SHP77 treated with DMSO at 0.1 percent for 48 hours (cell line): ENCODE results near the gene AATK.

ENCODE experiments used
- DNase-seq: peaks from one replicate; lab custom pipeline; 2025; lab: John Stamatoyannopoulos, UW

The AATK gene, protein sequence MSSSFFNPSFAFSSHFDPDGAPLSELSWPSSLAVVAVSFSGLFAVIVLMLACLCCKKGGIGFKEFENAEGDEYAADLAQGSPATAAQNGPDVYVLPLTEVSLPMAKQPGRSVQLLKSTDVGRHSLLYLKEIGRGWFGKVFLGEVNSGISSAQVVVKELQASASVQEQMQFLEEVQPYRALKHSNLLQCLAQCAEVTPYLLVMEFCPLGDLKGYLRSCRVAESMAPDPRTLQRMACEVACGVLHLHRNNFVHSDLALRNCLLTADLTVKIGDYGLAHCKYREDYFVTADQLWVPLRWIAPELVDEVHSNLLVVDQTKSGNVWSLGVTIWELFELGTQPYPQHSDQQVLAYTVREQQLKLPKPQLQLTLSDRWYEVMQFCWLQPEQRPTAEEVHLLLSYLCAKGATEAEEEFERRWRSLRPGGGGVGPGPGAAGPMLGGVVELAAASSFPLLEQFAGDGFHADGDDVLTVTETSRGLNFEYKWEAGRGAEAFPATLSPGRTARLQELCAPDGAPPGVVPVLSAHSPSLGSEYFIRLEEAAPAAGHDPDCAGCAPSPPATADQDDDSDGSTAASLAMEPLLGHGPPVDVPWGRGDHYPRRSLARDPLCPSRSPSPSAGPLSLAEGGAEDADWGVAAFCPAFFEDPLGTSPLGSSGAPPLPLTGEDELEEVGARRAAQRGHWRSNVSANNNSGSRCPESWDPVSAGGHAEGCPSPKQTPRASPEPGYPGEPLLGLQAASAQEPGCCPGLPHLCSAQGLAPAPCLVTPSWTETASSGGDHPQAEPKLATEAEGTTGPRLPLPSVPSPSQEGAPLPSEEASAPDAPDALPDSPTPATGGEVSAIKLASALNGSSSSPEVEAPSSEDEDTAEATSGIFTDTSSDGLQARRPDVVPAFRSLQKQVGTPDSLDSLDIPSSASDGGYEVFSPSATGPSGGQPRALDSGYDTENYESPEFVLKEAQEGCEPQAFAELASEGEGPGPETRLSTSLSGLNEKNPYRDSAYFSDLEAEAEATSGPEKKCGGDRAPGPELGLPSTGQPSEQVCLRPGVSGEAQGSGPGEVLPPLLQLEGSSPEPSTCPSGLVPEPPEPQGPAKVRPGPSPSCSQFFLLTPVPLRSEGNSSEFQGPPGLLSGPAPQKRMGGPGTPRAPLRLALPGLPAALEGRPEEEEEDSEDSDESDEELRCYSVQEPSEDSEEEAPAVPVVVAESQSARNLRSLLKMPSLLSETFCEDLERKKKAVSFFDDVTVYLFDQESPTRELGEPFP (N-terminal part only)

DNA sequence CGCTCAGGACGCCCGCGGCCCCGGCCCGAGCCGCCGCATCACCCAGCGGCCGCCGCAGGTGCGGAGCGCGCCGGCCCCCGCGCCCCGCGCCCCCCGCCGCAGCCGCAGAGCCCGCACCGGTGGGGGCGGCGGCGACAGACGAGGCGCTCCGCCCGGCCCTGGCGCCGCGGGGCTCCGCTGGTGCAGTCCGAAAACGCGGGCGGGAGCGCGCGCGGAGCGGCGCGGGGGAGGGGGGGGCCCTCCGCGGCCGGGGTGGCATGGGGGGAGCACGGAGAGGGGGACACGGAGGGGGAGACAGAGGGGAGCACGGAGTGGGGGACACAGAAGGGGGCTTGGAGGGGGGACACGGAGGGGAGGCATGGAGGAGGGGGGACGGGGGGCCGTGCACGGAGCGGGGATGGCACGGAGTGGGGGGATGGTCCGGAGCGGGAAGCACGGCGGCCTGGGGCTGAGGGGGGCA lies at the start of gene AATK:
AATK (minus strand) TSS at position 189 of the 460 bp plus-strand sequence. CDS start 229 bp downstream, outside the sequence.
- DNase-seq, result no peak

DNA sequence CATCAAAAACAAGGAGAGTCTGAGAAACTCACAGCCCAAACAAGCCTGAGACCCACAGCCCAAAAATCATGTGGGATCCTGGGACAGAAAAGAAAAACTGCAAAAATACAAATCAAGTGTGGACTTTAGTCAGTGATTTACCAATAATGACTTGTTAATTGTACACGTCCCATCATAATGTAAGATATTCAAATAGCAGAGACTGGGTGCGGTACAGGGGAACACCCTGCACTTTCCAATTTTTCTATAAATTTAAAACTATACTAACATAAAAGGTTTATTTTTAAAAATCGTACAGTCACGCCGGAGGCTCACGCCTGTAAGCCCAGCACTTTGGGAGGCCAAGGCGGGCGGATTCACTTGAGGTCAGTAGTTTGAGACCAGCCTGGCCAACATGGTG lies 48.0 kb upstream of the AATK start:
- DNase-seq, result no peak

DNA sequence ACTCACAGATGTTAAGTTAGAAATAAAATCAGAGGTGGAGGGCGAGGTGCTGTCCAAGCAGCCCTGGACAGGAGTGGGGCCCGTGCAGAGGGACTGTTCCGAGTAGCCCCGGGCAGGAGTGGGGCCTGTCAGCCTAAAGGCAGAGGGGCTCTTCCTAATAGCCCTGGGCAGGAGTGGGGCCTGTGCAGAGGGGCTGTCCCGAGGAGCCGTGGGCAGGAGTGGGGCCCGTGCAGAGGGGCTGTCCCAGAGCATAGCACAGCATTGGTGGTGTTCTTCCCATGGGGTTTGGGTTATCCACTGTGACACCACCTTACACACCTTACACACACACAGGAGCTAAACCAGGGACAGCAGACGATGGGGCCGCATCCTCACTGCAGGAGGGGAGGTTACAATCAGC lies 46.3 kb upstream of the AATK start:
- no peak for DNase-seq

DNA sequence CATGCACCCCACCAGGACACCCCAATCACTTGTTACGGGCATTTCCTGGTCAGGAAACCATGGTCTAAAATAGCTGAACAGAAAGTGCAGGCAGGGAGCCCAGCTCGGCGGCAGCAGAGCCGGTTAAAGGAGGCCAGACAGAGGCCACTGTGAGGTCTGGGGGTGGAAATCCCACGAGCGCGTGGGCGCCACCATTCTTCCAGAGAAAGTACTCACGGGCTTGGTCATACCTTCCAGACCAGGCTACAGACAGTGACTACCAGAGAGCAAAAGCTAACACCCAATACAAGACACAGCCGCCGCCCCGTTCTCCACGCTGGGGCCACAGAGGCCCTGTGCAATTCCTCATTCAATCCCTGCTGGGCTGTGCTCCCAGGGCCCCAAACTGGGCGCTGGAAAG lies 44.8 kb upstream of the AATK start:
- no peak for DNase-seq

DNA sequence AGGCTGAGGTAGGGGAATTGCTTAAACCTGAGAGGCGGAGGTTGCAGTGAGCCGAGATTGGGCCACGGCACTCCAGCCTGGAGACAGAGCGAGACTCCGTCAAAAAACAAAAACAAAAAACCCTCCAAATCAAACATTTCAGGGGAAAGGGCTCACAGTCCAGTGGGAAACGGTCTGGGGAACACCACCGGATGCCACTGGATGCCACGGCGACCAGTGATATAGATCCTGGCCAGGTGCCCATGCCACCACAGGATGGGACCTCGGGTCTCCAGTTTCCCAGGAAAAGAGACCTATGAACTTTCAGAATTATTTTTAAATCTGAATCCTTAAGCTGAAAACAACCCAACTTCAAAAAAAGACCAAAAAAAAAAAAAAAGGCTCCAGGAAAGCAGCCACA lies 44.4 kb upstream of the AATK start:
- DNase-seq, result no peak

DNA sequence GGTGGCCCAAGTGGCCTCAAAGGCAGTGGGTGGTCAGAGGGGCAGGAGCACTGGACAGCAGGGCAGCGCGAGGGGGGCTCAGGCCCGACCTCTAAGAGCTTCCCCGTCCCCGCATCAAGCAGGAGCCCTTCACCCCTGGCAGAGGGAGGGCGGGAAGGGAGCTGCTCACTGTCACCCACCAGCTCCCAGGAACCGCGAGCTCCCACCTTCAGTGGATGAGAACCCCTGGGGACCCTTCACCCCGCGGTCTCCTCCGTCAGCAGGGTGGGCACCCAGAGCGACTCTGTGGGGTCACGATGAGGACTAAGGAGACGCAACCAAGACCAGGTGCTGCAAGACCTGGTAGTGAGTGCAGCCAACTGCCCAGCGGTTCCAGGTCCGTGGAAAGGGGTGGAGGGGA lies 43.1 kb upstream of the AATK start:
- DNase-seq, result no peak

DNA sequence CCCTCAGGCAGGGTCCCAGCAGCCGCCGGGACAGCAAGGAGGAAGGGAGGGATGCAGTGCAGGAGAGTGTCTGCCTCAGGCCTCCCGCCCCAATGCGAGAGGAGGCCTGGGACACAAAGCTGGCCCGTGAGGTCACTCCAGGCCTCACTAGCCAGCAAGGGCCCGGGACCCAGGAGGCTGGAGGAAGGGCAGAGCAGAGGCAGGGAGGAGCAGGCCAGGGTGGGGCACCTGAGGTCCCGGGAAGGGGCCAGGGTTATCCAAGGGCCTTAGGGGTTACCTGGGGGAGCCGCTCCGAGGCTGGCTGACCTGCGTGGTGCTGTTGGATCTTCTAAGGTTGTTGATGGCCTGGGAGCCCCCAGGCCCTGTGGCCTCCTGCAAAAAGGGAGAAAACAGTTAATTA lies 42.6 kb upstream of the AATK start:
- DNase-seq, result no peak

DNA sequence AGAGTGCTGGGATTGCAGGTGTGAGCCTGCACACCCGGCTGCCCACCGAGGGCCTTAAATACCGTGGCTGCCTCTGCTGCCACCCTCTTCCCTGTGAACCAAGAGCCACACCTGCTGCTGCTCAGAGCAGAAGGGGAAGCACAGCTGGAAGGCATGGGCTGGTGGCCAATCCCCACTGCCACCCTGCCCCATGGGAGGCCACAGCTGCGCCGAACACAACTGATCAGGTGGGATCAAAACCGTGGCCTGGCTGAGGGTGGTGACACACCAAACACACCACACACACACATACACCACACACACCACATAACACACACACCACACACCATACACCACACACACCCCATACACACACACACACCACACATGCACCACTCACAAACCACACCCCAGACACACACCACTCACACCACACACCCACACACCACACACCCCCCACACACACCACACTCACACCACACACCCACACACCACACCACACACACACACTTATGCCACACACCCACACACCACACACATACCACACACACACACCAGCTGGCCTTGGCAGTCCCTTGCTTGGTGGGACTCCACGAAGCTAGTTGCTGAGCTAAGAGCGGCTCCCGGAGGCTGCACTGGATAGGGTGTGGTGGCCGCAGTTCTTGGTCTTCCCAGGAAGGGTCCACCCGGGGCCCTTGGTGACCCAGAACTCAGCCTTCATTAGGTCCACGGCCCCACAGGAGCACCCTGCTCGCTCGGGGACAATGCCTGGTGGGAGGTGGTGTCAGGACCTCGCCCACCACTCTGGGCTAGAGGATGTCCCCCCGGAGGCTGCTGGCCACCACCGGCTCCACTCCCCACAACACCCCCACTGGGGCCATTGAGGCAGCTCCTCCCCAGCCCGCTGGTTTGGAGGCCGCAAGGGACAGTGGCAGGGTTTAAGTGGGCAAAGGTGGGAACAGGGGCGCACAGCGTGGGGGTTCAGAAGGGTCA lies 41.9 kb upstream of the AATK start:
- no peak for DNase-seq

DNA sequence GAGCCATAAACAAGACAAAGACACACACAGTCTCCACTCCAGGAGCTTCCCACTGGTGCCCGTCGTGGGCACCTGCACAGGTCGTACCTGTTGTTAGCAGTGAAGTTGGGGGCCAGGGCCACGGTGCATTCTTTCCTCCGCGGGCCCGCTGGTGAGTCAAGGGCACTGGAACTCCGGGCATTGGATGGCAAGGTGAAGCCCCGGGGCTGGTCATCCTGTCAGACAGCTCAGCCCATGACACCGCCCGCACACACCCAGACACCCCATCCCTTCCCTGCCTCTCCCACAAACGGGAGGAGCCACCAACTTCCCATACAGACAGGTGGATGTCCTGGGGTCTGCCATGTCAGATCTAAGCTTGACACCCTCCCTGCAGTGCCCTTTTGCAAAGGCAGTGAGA lies 40.6 kb upstream of the AATK start:
- DNase-seq, result no peak

DNA sequence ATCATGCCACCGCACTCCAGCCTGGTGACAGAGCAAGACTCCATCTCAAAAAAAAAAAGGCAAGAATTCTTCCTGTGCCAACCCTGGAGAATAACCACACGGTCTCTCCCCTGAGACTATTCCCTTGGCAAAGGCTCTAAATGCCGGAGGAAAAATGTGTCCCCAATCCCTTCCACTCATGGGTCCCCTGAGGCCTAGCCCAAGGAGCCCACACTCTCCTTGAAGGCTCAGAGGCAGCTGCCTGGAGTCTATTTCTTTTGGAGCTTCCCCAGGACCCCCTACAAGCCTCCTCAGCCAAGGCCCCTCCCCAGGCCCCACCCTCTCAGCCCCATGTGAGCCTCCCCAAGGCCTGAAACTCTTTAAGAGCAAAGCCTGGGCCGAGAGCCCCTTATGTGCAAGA lies 40.1 kb upstream of the AATK start:
- DNase-seq, result no peak

DNA sequence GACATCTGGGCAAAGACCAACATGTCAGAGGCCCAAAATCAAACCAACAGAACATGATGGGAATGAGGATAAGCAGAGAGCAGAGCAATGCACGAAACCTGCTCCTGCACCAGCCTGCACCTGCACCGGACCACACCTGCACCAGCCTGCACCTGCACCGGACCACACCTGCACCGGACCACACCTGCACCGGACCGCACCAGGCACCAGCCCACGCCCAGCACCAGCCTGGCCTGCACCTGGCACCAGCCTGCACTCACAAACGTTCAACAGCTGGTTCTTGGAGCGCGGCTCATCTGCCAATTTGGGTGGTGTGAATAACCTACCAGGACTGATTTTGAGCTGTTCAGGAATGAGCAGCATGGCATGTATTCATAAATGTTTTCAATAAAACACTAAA lies 38.6 kb upstream of the AATK start:
- no peak for DNase-seq

DNA sequence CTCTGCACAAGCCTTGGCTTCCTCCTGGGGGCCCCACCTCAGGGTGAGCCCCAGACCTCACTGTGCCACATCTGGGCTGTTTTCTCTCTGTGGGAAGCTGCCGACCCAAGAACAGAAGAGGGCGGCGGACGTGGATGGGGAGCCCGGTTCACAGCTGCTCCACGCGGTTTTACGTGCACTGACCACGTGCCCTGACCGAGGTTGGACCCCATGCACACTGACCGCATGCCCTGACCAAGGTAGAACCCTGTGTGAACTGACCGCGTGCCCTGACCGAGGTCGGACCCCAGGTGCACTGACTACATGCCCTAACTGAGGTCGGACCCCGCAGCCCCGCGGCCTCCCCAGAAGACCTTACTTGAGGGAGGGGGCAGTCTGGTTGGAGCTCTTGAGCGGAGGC lies 37.1 kb upstream of the AATK start:
- DNase-seq, result no peak

DNA sequence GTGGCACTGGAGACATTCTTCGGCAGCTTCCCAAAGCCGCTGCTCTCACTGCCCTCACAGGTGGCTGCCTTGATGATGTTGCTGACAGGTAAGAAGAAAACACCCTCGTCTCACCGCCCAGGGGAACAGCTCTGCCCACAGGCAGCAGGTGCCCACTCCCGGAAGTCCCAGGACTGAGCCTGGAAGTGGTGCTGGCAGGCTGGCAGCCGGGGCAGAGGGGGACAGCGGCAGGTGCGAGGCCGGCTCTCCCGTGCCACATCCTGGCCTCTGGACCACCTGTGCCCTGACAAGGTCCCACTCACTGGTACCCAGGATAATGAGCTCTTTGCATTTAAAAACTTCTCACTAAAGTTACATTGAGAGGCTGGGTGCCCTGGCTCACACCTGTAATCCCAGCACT lies 36.3 kb upstream of the AATK start:
- no peak for DNase-seq

DNA sequence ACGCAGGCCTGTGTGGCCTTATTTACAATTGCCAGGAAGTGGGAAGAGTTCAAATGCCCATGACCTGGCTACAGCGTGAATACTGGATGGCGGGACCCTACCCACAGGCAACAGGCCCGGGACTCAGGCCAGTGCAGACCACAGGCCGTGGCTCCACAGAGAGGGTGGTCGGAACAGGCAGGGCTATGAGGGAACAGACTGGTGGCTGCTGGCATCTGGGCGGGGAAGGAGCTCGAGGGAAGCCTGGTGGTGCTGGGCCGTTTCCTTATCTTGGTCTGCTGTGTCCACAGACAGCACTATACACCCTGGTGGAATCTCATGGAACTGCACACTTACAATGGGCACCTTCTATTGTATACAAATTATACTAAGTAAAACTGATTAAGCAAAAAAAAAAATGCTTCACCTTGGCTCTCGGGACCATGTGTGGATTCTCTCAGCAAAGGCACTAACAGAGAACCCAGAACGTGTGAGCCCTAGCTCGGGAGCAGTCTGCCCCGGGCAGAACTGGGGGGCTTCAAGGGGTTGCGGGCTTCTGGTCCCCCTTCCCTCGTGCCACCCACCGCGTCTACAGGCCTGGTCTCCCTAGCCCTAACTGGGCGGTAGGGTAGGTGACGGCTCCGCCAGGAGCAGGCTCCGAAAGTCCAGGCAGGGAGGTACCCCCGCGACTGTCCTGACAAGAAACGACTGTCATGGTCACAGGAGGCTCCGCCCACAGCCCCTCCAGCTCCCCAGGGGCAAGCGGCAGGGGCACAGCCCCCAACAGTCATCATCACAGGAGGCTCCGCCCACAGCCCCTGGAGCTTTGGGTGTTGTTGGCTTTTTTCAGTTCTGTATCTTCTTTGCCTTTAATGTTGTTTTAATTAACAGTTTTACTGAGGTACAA lies 34.9 kb upstream of the AATK start:
- DNase-seq, result no peak

DNA sequence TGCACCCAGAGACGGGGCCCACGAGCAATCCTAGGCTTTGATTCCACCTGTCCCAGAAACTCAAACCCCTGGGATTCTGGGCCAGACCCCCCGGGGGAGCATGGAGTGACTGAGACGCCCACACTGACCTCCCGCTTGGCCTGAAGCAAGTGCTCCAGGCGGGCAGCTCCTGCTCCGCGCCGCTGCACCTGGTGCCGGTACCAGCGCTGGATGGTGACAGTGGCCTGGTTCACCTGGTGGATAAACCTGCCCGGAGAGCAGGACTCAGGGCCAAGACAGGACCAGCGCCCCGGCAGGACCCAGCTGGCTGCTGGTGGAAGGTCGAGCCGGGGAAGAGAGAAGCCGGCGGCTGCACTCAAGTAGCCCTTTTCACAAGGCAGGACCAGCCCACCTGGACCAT lies 34.2 kb upstream of the AATK start:
- no peak for DNase-seq

DNA sequence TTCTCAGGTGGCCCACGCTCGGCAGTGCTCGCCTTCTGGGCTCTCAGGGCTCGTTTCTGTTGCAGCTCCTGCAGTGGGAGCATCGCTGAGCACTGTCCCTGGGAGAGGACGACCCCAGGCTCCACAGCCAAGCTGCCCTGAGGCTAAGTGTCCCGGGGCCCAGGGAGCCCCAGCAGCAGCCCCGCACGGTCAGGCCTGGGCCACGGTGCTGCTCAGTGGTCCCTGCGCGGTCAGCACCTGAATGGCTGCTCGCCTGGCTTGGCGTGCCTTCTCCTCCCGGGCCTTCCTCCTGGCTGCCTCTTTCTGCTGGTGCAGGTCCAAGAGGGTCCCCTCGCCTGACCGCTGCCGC lies 33.4 kb upstream of the AATK start:
- DNase-seq, result no peak

DNA sequence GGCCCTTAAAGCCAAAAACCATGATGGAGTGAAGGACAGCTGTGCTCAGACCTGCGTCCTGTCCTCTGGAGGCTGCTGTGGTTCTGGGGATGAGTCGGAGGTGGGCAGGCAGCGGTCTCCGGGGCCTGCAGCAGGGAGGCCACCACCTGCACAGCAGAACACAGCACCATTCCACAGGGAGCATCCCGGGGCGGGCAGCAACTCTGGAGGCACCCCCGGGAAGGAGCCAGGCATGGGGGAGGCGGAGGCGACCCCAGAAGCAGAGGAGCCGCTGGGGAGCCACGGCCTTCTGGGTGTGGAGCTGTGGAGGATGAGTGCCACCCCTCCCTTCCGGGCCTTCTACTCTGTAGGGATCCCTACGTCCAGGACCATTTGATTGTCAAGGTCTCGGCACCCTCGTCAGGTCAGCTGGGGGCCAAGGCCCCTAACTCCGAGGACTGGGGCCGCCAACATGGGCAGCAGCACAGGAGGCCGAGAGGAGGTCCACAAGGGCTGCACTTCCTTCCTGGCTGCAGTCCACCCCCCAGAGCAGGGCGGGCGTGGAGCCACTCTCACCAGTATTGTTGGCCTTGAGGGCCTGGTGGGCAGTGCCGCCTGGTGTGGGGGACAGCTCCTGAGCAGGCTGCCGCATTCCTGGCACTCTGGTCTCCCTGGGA lies 32.9 kb upstream of the AATK start:
- DNase-seq, result no peak

DNA sequence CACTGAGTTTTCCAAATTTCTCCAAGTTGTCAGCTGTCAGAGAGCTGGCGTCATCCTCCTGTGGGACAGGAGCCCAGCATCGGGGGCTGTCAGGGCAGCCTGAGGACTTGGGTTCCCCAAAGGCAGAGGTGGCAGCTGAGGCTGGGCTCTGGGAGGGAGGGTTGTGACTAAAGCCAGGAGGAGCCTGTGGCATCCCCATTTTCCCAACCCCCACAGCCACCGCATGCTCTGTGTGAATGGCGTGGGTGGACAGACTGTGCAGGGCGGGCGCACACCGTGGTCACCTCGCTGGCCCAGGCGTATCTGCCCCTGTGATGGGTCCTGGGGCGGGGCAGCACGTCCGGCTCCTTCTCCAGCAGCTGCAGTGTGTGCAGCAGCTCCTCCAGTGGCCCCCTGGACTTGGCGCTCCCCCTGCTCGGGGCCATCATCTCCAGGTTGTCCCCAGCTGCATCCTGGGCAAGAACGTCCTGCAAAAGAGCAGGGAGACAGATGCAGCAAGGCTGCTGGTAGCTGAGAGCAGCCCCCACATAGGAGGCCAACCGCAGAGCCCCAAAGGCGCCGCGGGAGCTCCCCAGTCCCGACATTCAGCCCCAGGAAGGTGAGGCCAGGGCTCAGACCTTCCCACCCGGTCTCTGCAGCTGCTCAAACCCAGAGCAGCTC lies 31.9 kb upstream of the AATK start:
- DNase-seq, result no peak

DNA sequence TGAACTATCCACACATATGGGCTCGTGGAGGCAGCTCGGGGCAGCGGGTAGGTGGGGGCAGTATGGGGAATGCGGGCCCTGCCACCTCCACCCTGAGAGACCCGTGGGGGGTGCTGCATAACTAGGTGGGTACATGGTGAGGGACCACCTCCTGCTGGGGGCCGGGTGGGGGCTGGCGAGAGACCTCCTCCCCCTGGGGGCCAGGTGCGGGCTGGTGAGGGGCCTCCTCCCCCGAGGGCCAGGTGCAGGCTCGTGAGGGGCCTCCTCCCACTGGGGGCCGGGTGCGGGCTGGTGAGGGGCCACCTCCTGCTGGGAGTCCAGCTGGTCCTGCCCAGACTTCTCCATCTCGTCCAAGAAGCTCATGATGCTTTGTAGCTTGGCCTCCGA lies 31.4 kb upstream of the AATK start:
- no peak for DNase-seq
